Type B pancreatic cell (in vitro differentiated cells): ENCODE measurements around the gene DNM2. TPM values are rescaled to one million over a fixed set of nuclear protein-coding genes. Genes with fewer than 3 reads are reported as not detected.

Experiments used
- DNase-seq: peaks from one replicate; pipeline ENCODE4 v3.0.0; 2021; ENCODE audit warnings: mixed read lengths; ENCODE audit not compliant: unreplicated experiment; ENCODE audit errors: extremely low spot score
- H3K27ac Mint-ChIP-seq: 2 replicates; pipeline ENCODE4 v1.8.0; 2021; ENCODE audit warnings: mild to moderate bottlenecking, mixed read lengths
- H3K27me3 Mint-ChIP-seq: 2 replicates; pipeline ENCODE4 v1.8.0; 2021; ENCODE audit warnings: mixed read lengths
- H3K36me3 Mint-ChIP-seq: 2 replicates; pipeline ENCODE4 v1.8.0; 2021; ENCODE audit warnings: mixed read lengths
- H3K4me1 Mint-ChIP-seq: one replicate; pipeline ENCODE4 v1.8.0; 2021; ENCODE audit warnings: mixed read lengths; ENCODE audit not compliant: unreplicated experiment
- H3K4me3 Mint-ChIP-seq: 2 replicates; pipeline ENCODE4 v1.8.0; 2021; ENCODE audit warnings: mild to moderate bottlenecking, mixed read lengths
- H3K9me3 Mint-ChIP-seq: 2 replicates; pipeline ENCODE4 v1.8.0; 2021; ENCODE audit warnings: mixed read lengths
- CTCF ChIP-seq: fragments of 200-600 bp; sonication (generic); conservative IDR thresholded peaks from 2 replicates; pipeline ENCODE4 v1.5.0; 2021; ENCODE audit warnings: antibody characterized with exemption, mild to moderate bottlenecking
- total RNA-seq: library from RNA; stranded (reverse); gene quantifications from 2 replicates; pipeline ENCODE4 v1.2.1, GENCODE V29; 2021; ENCODE audit warnings: low replicate concordance

Gene DNM2
- total RNA-seq, 1 donor from 2014 or later: 119 TPM

GRCh38 chr19:10691883-10692282 is 26.0 kb upstream of the DNM2 start:
- Mint-ChIP-seq H3K36me3 (peaks cover 26% of the 10 kb centered on the region), H3K27ac (no peak overlapping the region), H3K27me3 (no peaks in the 10 kb centered on the region), H3K4me3 (no peak overlapping the region), H3K4me1 (peaks cover 15% of the 10 kb centered on the region), H3K9me3 (no peaks in the 10 kb centered on the region)
- no peak for DNase-seq
- TF ChIP-seq CTCF: no peak

- peak overlapping the region; percentile 71 for H3K27ac Mint-ChIP-seq
These were observed 25.1 kb upstream of the DNM2 start for GRCh38 chr19:10692673-10693264.

GRCh38 chr19:10694706-10695307 is 23.1 kb upstream of the DNM2 start:
- Mint-ChIP-seq H3K4me1 (peaks cover 15% of the 10 kb centered on the region), H3K4me3 (peak overlapping the region; percentile 88), H3K36me3 (peaks cover 21% of the 10 kb centered on the region), H3K9me3 (no peaks in the 10 kb centered on the region), H3K27ac (peak overlapping the region; percentile 89), H3K27me3 (no peaks in the 10 kb centered on the region)
- no peak for TF ChIP-seq CTCF
- DNase-seq: no peak

More at GRCh38 chr19:10692673-10693264, 25.1 kb upstream of the DNM2 start:
- peaks cover 15% of the 10 kb centered on the region for H3K4me1 Mint-ChIP-seq
- no peaks in the 10 kb centered on the region for H3K27me3 Mint-ChIP-seq
- DNase-seq: no peak
- peaks cover 26% of the 10 kb centered on the region for H3K36me3 Mint-ChIP-seq
- TF ChIP-seq CTCF: no peak
- H3K9me3 Mint-ChIP-seq: no peaks in the 10 kb centered on the region
- H3K4me3 Mint-ChIP-seq: peak overlapping the region; percentile 52

GRCh38 chr19:10695401-10696398 is 22.2 kb upstream of the DNM2 start:
- Mint-ChIP-seq H3K9me3 (no peaks in the 10 kb centered on the region), H3K27ac (peak overlapping the region; percentile 89), H3K4me1 (peaks cover 15% of the 10 kb centered on the region), H3K36me3 (peaks cover 14% of the 10 kb centered on the region), H3K4me3 (peak overlapping the region; percentile 88), H3K27me3 (no peaks in the 10 kb centered on the region)
- DNase-seq: peak; percentile 96
- TF ChIP-seq CTCF: no peak

- Mint-ChIP-seq H3K4me3 (no peak overlapping the region), H3K4me1 (peaks cover 20% of the 10 kb centered on the region), H3K27me3 (no peaks in the 10 kb centered on the region), H3K9me3 (no peaks in the 10 kb centered on the region), H3K36me3 (no peaks in the 10 kb centered on the region), H3K27ac (no peak overlapping the region)
- peak; percentile 83 for TF ChIP-seq CTCF
- no peak for DNase-seq
These were observed 18.1 kb upstream of the DNM2 start for GRCh38 chr19:10699650-10700335.
